GM21528 (cell line): Measurements from ENCODE around the gene MARCHF9.

Source experiments
- ATAC-seq: cut with Tn5 transposase; IDR thresholded peaks from one replicate; pipeline ENCODE4 v1.9.1; 2021; ENCODE audit warnings: mild to moderate bottlenecking, moderate library complexity; ENCODE audit not compliant: unreplicated experiment, low FRiP score

Gene MARCHF9

GRCh38 chr12:57724003-57724935 is 30.6 kb upstream of the MARCHF9 start:
- no peak for ATAC-seq

GRCh38 chr12:57724936-57725740 is 29.8 kb upstream of the MARCHF9 start:
- no peak for ATAC-seq

GRCh38 chr12:57725851-57726150 is 29.1 kb upstream of the MARCHF9 start:
- ATAC-seq = no peak

- ATAC-seq = no peak
Measured at GRCh38 chr12:57726151-57726883, 28.6 kb upstream of the MARCHF9 start.

GRCh38 chr12:57726884-57727757 is 27.8 kb upstream of the MARCHF9 start:
- no peak for ATAC-seq

GRCh38 chr12:57727758-57728395 is 27.0 kb upstream of the MARCHF9 start:
- no peak for ATAC-seq

- no peak for ATAC-seq
Measured at GRCh38 chr12:57729321-57729844, 25.5 kb upstream of the MARCHF9 start.

- no peak for ATAC-seq
Measured at GRCh38 chr12:57730336-57731067, 24.4 kb upstream of the MARCHF9 start.

- ATAC-seq = no peak
Measured at GRCh38 chr12:57731411-57732080, 23.4 kb upstream of the MARCHF9 start.

GRCh38 chr12:57732270-57732669 is 22.6 kb upstream of the MARCHF9 start:
- no peak for ATAC-seq

- ATAC-seq = no peak
Measured at GRCh38 chr12:57732726-57733593, 21.9 kb upstream of the MARCHF9 start.

- no peak for ATAC-seq
Measured at GRCh38 chr12:57733928-57734327, 21.0 kb upstream of the MARCHF9 start.

- ATAC-seq = no peak
Measured at GRCh38 chr12:57734591-57734990, 20.3 kb upstream of the MARCHF9 start.

GRCh38 chr12:57735198-57735855 is 19.6 kb upstream of the MARCHF9 start:
- ATAC-seq = no peak

- ATAC-seq = no peak
Measured at GRCh38 chr12:57735952-57736740, 18.8 kb upstream of the MARCHF9 start.
